Measurements from ENCODE around the gene VPS13D.
"Not testable (repeated sequence)": the region's sequence is repeated elsewhere in the genome, so short reads cannot be mapped to it uniquely, and the experiment has no call there.

Gene VPS13D

DNA sequence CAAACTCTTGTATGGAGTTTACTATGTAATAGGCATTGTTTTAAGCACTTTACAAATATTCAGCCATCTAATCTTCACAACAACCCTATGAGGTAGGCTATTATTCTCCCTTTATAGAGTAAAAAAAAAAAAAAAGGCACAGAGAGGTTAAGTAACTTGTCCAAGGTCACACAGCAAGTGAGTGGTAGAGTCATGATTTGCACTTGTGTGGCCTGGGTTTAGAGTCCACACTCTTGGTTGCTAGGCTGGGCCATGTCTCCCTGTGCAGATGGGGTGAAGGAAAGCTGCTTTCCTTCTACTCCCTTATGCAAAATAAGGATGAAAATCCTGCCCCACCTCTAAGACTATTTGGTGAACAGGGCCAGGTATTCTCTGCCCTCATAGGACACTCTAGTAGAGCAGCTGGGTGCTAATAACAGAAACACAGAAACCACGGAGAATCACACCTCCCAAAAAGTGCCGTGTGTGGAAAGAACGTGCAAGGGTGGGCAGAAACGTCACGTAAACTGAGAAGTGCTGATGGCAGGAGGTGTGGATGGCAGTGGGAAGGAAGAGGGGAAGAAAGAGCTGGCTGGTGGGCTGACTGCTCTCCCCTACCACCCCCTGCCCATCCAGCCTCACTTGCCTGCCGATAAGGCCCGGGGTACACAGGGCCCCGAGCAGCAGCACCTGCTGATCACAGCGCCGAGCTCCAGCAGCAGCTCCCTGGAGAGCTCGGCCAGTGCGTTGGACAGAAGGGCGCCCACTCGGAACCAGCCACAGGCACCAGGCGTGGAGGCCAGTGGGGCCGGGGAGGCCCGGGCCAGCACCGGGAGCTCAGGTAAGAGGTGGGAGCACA is 28.3 kb upstream of the VPS13D start:
- DNase-seq = no peak

DNA sequence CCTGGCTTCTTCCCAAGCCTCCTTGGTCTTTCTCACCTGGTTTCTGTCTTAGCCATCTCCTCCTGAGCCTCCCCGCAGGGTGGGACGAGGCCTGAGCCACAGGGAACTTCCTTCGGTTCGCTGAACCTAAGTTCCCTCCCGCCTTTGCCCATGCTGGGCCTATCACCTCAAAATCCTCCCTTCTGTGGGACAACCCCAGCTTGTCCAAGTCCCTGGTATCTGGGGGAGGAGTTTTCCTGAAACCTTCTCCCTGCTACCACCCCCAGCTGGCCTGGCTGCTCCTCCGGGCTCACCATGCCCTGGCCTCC is 27.7 kb upstream of the VPS13D start:
- no peak for DNase-seq

GRCh38 chr1:12202577-12202976 is 27.3 kb upstream of the VPS13D start:
- DNase-seq = no peak

- DNase-seq = no peak
Measured at GRCh38 chr1:12203216-12204007, 26.4 kb upstream of the VPS13D start.

DNA sequence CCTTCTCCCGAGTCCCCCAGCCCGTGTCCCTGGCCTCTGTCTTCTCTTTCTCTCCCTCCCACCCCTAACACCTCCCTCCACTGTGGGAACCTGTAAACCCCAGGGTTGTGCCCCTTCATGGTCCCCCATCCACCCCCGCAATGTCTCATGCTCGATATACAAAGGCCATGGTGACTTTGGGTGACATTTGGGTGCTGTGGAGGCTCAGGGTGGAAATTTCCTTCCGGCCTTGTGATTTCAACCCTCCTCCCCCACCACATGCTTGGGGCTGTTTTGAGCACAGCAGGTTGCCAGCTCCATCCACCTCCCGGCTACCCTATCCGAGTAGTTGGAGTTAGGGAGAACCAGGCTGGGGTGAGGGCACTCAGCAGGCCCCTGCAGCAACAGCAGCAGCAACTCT is 25.7 kb upstream of the VPS13D start:
- no peak for DNase-seq

DNA sequence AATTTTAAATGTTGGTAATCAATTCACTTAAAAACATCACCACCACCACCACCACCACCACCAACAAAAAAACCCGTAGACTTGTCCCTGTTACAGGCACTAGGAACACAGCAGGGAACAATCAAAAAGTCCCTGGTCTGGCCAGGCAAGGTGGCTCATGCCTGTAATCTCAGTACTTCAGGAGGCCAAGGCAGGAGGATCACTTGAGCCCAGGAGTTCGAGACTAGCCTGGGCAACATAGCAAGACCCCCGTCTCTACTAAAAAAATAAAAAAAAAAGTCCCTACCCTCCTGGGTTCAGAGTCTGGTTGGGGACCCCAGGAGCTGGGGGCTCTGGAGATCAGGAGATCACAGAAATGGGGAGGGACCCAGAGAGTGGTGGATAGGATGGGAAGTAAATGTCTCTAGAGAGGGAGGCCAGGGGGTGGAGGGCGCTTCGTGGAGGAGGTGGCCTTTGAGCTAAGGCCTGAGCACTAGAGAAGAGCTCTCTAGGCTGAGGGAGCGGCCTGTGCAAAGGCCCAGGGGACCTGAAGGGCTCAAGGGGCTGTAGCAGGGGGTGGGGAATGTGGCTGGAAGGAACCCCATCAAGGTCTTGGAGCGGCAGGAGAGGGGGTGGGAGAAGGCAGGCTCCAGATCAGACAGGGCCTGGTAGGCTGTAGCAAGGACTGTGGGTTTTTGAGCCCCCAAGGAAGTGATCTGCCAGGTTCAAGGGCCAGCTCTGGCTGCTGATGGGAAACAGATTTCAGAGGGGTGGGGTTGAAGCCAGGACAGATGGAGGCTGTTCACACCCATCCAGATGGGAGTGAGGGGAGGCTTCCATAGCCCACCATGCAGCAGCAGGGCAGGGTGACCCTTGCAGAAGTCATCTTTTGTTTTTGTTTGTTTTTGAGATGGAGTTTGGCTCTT is 24.8 kb upstream of the VPS13D start:
- no peak for DNase-seq

DNA sequence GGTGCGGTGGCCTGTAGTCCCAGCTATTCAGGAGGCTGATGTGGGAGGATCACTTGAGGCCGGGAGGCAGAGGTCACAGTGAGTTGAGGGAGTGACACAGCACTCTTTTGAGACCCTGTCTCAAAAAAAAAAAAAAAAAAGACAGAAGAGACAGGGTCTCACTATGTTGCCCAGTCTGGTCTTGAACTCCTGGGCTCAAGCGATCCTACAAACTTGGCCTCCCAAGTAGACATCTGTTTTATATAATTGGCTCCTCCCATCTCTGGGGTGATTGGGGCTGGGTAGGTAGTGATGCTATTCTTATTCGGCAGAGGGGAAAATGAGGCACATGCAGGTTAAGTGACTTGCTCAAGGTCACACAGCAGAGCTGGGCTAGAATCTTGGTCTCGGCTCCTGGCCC is 23.6 kb upstream of the VPS13D start:
- no peak for DNase-seq

DNA sequence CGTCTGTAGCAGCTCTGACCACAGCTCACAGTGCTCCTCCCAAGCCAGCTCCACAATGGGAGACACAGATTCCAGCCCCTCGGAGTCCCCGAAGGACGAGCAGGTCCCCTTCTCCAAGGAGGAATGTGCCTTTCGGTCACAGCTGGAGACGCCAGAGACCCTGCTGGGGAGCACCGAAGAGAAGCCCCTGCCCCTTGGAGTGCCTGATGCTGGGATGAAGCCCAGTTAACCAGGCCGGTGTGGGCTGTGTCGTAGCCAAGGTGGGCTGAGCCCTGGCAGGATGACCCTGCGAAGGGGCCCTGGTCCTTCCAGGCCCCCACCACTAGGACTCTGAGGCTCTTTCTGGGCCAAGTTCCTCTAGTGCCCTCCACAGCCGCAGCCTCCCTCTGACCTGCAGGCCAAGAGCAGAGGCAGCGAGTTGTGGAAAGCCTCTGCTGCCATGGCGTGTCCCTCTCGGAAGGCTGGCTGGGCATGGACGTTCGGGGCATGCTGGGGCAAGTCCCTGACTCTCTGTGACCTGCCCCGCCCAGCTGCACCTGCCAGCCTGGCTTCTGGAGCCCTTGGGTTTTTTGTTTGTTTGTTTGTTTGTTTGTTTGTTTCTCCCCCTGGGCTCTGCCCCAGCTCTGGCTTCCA is 22.9 kb upstream of the VPS13D start:
- DNase-seq = no peak

DNA sequence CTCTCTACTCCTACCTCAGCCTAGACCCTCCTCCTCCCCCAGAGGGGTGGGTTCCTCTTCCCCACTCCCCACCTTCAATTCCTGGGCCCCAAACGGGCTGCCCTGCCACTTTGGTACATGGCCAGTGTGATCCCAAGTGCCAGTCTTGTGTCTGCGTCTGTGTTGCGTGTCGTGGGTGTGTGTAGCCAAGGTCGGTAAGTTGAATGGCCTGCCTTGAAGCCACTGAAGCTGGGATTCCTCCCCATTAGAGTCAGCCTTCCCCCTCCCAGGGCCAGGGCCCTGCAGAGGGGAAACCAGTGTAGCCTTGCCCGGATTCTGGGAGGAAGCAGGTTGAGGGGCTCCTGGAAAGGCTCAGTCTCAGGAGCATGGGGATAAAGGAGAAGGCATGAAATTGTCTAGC is 21.6 kb upstream of the VPS13D start:
- no peak for DNase-seq

DNA sequence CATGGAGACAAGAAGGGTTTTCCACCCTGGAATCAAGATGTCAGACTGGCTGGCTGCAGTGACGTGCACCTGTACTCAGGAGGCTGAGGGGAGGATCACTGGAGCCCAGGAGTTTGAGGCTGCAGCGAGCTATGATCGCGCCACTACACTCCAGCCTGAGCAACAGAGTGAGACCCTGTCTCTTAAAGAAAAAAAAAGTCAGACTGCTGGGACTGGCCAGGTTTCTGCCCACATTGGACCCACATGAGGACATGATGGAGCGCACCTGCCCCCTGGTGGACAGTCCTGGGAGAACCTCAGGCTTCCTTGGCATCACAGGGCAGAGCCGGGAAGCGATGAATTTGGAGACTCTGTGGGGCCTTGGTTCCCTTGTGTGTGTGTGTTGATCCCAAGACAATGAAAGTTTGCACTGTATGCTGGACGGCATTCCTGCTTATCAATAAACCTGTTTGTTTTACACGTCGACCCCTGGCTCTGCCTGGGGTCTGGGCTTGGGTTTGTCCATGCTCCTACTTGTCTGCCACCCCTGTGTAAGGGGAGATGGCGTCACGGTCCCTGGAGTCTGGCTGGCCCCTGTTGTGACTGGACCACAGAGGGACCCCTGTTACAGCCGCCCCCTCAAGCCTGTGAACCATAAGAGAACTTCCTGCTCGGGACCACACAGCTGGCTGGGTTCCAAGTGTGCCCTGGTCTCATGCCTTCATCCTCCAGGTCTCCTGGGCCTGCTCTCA is 20.9 kb upstream of the VPS13D start:
- peak; percentile 48 for DNase-seq

GRCh38 chr1:12209495-12209832 is 20.4 kb upstream of the VPS13D start:
- no peak for DNase-seq

GRCh38 chr1:12215118-12215961 is 14.5 kb upstream of the VPS13D start:
- no peak for DNase-seq

GRCh38 chr1:12219800-12220199 is 10.0 kb upstream of the VPS13D start:
- DNase-seq = no peak

DNA sequence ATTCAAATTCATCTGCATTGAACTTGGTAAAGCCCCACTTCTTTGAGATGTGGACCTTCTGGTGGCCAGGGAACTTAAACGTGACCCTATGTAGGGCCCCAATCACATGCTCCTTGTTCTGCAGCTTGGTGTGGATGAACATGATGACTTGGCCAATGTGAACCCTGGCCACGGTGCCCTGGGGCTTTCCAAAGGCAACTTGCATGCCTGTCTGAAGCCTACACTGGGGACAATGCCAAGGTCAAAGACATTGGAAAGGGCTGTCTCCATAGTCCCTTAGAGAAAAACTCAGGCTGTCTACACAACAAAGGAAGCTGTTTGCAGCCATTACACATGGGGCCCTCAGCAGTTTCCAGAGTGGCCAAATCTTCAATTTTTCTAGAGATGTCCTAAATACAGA is 8.9 kb upstream of the VPS13D start:
- no peak for DNase-seq

GRCh38 chr1:12222700-12223099 is 7.1 kb upstream of the VPS13D start:
- not testable (repeated sequence) for DNase-seq

GRCh38 chr1:12224092-12224491 is 5.7 kb upstream of the VPS13D start:
- not testable (repeated sequence) for DNase-seq

- DNase-seq = no peak
Measured at GRCh38 chr1:12228979-12229378, 851 bp upstream of the VPS13D start.

DNA sequence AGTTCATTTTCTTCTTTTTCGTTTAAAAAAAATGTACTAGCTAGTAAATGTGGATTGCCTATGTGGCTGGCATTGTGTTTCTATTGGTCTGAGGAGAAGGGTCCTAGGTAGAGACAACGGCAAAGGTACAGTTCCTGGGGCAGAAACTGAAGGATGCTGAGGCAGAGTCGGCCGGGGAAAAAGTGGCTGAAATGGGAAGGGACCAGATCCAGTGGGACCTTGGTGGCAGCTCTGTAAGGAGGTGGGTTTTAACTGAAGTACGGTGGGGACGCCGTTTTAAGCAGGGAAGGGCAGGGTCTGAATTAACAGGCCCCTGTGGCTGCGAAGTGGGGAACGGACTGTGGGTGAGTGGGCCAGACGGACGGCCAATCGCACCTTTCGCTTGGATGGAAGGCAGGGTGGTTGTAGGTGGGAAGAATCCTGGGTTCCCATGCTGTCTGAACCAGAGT is 420 bp upstream of the VPS13D start:
- DNase-seq = no peak

GRCh38 chr1:12230549-12231275 is 882 bp downstream of the VPS13D start:
- no peak for DNase-seq

DNA sequence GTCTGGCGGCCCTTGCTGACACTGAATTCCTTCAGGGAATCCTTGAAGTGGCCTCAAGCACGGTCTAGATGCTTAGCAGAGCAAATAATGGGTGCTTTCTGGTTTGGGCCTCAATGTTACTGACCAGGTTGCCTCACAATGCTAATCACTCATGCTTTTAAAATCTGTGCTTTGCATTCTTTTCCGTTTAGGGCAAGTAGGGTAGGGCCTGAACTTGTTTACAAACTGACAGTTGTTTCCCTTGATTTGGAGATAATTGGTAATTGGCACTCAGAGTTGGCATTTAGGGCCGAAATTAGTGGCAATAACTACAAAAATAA is 1.4 kb downstream of the VPS13D start:
- DNase-seq = no peak

DNA sequence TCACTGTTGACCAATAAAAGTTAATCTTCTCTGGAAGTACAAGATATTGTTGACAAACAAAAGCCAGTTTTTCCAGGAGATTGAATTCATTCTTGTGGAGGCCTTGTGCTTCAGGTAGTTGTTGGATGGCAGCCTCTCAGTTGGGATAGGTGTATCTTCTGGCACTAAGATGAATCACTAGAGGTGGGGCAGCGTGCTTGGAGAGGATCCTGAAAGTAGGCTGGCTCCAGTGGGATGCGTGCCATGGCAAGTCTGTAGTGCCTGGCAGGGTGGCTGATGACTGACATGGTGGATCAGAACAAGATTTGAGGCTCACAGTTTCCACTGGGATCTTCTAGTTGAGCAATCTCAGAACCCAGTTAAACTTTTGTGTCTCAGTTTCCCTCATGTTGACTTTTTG is 2.4 kb downstream of the VPS13D start:
- no peak for DNase-seq
